Neural crest cell (in vitro differentiated cells): ENCODE results near the gene ASZ1. TPM values are rescaled to one million over a fixed set of nuclear protein-coding genes. Genes with fewer than 3 reads are reported as not detected.

Experiments used
- DNase-seq: peaks from one replicate; pipeline ENCODE4 v3.0.0; 2021; ENCODE audit warnings: low read depth, mixed read lengths, low spot score
- H3K27ac Mint-ChIP-seq: one replicate; pipeline ENCODE4 v1.8.0; 2021; ENCODE audit warnings: mild to moderate bottlenecking, mixed read lengths; ENCODE audit not compliant: unreplicated experiment
- H3K27me3 Mint-ChIP-seq: 2 replicates; pipeline ENCODE4 v1.8.0; 2021; ENCODE audit warnings: low read depth, mild to moderate bottlenecking, mixed read lengths
- H3K36me3 Mint-ChIP-seq: 2 replicates; pipeline ENCODE4 v1.8.0; 2021; ENCODE audit warnings: low read depth, mild to moderate bottlenecking, mixed read lengths
- H3K4me1 Mint-ChIP-seq: 2 replicates; pipeline ENCODE4 v1.8.0; 2021; ENCODE audit warnings: mixed read lengths
- H3K4me3 Mint-ChIP-seq: one replicate; pipeline ENCODE4 v1.8.0; 2021; ENCODE audit warnings: mild to moderate bottlenecking, mixed read lengths
- H3K9me3 Mint-ChIP-seq: 2 replicates; pipeline ENCODE4 v1.8.0; 2021; ENCODE audit warnings: mixed read lengths
- total RNA-seq: library from RNA; stranded (reverse); gene quantifications from 2 replicates; pipeline ENCODE4 v1.2.1, GENCODE V29; 2021
- TF ChIP-seq, protein P1 (sequence below): fragments of 200-600 bp; sonication (generic); conservative IDR thresholded peaks from 2 replicates; pipeline ENCODE4 v1.5.0; 2021; ENCODE audit warnings: antibody characterized with exemption, mild to moderate bottlenecking

ASZ1 gene
- total RNA-seq, 1 donor from 2014 or later: not detected

- H3K27ac Mint-ChIP-seq: peak overlapping the region; percentile 70
- no peaks in the 10 kb centered on the region for H3K9me3 Mint-ChIP-seq
Observed at GRCh38 chr7:117350027-117350426, 77.3 kb downstream of the ASZ1 start.

DNA sequence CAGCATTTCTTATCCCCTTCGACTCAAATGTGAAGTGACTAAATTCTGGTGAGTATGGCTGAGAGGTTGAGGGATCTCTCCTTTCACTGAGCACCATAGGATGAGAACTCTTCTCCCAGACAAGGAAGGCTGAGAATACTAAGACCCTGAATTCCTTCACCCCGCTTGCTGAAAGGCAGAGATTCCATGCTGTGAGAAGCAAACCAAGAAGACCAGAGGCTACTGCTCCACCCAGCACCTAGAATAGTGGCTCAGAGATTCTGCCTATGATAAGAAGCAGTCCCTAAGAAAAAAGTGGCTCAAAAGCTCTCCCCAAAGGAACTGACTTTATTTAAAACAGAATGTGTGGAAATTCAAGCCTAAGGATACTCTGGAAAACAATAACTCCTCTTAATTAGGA, 77.7 kb downstream of the ASZ1 start:
- Mint-ChIP-seq H3K27me3 (no peaks in the 10 kb centered on the region), H3K9me3 (no peaks in the 10 kb centered on the region), H3K36me3 (no peaks in the 10 kb centered on the region), H3K27ac (no peak overlapping the region), H3K4me1 (peaks cover 39% of the 10 kb centered on the region), H3K4me3 (no peak overlapping the region)
- no peak for DNase-seq
- TF ChIP-seq, protein P1, sequence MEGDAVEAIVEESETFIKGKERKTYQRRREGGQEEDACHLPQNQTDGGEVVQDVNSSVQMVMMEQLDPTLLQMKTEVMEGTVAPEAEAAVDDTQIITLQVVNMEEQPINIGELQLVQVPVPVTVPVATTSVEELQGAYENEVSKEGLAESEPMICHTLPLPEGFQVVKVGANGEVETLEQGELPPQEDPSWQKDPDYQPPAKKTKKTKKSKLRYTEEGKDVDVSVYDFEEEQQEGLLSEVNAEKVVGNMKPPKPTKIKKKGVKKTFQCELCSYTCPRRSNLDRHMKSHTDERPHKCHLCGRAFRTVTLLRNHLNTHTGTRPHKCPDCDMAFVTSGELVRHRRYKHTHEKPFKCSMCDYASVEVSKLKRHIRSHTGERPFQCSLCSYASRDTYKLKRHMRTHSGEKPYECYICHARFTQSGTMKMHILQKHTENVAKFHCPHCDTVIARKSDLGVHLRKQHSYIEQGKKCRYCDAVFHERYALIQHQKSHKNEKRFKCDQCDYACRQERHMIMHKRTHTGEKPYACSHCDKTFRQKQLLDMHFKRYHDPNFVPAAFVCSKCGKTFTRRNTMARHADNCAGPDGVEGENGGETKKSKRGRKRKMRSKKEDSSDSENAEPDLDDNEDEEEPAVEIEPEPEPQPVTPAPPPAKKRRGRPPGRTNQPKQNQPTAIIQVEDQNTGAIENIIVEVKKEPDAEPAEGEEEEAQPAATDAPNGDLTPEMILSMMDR: no peak

More at GRCh38 chr7:117350027-117350426, 77.3 kb downstream of the ASZ1 start:
- peak overlapping the region; percentile 4 for H3K4me3 Mint-ChIP-seq
- H3K4me1 Mint-ChIP-seq: peaks cover 39% of the 10 kb centered on the region
- no peaks in the 10 kb centered on the region for H3K27me3 Mint-ChIP-seq
- no peaks in the 10 kb centered on the region for H3K36me3 Mint-ChIP-seq
- no peak for DNase-seq
- TF ChIP-seq, protein P1: no peak

DNA sequence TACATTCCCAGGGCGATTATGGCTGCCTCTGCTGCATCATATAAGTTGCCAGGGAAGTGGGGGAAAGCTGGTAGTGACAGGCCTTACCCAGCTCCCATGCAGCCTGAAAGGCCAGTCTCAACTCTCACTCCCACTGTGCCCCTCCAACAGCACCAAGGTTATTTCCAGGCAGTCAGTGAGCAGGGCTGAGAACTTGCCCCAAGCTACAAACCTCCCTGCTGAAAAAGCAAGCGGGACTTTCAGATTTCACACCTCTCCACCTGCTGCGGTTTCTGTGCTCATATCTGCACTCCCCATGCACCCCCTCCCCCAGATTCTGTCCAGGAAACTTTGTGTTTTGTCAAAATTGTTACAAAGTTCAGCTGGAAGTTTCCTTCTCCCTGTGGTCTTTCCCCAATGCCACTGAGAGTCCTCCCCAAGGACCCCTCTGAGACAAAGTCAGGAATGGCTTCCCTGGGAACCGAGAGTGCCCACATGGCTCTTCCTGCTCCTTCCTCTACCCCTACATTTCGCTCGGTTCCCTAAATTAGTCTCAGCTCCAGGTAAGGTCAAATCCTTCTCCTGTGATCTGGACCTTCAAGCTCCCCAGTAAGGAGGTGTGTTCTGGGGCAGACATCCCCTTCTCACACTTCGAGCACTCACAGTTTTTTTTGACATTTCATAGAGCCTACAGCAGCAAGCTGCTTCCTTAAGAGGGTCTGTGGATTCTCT, 79.2 kb downstream of the ASZ1 start:
- H3K27ac Mint-ChIP-seq: peak overlapping the region; percentile 93

GRCh38 chr7:117347480-117347879, 79.8 kb downstream of the ASZ1 start:
- Mint-ChIP-seq H3K27ac (no peak overlapping the region), H3K27me3 (no peaks in the 10 kb centered on the region), H3K4me3 (no peak overlapping the region), H3K4me1 (peaks cover 39% of the 10 kb centered on the region), H3K36me3 (no peaks in the 10 kb centered on the region), H3K9me3 (no peaks in the 10 kb centered on the region)
- no peak for DNase-seq
- TF ChIP-seq, protein P1: no peak

More for the DNA sequence above, 79.2 kb downstream of the ASZ1 start:
- TF ChIP-seq, protein P1: no peak
- DNase-seq: no peak
- Mint-ChIP-seq H3K36me3 (no peaks in the 10 kb centered on the region), H3K27me3 (no peaks in the 10 kb centered on the region), H3K9me3 (no peaks in the 10 kb centered on the region), H3K4me3 (no peak overlapping the region), H3K4me1 (peaks cover 39% of the 10 kb centered on the region)

GRCh38 chr7:117346161-117346560, 81.1 kb downstream of the ASZ1 start:
- Mint-ChIP-seq H3K27ac (no peak overlapping the region), H3K9me3 (no peaks in the 10 kb centered on the region), H3K4me3 (no peak overlapping the region), H3K36me3 (no peaks in the 10 kb centered on the region), H3K4me1 (peaks cover 36% of the 10 kb centered on the region), H3K27me3 (no peaks in the 10 kb centered on the region)
- DNase-seq: no peak
- TF ChIP-seq, protein P1: no peak
